A673 (cell line): ENCODE data around the gene MFSD6.

ENCODE experiments used
- EZH2 ChIP-seq: fragments of 200-600 bp; sonication (generic); IDR thresholded peaks from 2 replicates; pipeline ENCODE4 v1.6.1; 2017; ENCODE audit warnings: borderline replicate concordance, low read depth, mild to moderate bottlenecking, mixed read lengths, antibody characterized with exemption, low read length; ENCODE audit not compliant: poor library complexity, severe bottlenecking
- TF ChIP-seq, protein P1 (sequence below): fragments of 300-800, 200-600 bp; sonication (generic); conservative IDR thresholded peaks from 2 replicates; pipeline ENCODE4 v1.5.1; 2017; ENCODE audit warnings: low read depth, mild to moderate bottlenecking, antibody characterized with exemption, low read length, moderate library complexity, mixed read lengths

DNA sequence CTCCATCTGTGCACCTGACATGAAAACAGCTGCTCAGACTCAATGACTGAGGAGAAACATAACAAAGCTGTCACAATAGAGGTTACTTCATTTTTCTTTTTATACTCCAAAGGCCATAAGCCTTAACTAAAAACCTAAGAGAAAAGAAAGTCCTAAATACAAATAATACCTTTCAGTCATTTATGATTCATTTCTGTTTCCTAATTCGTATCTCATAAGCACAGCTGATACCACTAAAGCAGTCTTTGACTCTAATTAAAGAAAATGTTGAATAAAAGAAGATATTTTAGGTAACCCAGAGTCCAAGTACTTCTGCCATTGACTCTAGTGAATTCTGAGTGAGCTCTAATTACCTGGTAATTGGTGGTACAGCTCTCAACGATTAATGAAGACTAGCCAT, 105.7 kb downstream of the MFSD6 start:
- TF ChIP-seq, protein P1, sequence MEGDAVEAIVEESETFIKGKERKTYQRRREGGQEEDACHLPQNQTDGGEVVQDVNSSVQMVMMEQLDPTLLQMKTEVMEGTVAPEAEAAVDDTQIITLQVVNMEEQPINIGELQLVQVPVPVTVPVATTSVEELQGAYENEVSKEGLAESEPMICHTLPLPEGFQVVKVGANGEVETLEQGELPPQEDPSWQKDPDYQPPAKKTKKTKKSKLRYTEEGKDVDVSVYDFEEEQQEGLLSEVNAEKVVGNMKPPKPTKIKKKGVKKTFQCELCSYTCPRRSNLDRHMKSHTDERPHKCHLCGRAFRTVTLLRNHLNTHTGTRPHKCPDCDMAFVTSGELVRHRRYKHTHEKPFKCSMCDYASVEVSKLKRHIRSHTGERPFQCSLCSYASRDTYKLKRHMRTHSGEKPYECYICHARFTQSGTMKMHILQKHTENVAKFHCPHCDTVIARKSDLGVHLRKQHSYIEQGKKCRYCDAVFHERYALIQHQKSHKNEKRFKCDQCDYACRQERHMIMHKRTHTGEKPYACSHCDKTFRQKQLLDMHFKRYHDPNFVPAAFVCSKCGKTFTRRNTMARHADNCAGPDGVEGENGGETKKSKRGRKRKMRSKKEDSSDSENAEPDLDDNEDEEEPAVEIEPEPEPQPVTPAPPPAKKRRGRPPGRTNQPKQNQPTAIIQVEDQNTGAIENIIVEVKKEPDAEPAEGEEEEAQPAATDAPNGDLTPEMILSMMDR: no peak
- TF ChIP-seq EZH2: no peak
